Measurements from ENCODE around the gene BOD1.

GRCh38 chr5:173627271-173627670 is 10.8 kb upstream of the BOD1 start:
- TF ChIP-seq SUZ12 (IDR thresholded peaks at IDR 0.05; ENCODE audit: extremely low read depth, insufficient read depth, insufficient read length) = no peak
- TF ChIP-seq YY1 (IDR thresholded peaks at IDR 0.05; ENCODE audit: insufficient read depth, insufficient read length) = no peak
- TF ChIP-seq ZNF274 (IDR thresholded peaks at IDR 0.05; ENCODE audit: low read depth, low read length) = no peak
